ENCODE results near the gene DCTN2.
"Not testable (repeated sequence)": the region's sequence is repeated elsewhere in the genome, so short reads cannot be mapped to it uniquely, and the experiment has no call there.

DCTN2 gene

GRCh38 chr12:57514246-57514645, 32.7 kb downstream of the DCTN2 start:
- not testable (repeated sequence) for DNase-seq

- DNase-seq = not testable (repeated sequence)
Measured at GRCh38 chr12:57513677-57514076, 33.3 kb downstream of the DCTN2 start.

GRCh38 chr12:57513266-57513665, 33.7 kb downstream of the DCTN2 start:
- no peak for DNase-seq

GRCh38 chr12:57512665-57513064, 34.3 kb downstream of the DCTN2 start:
- DNase-seq = no peak

- DNase-seq = no peak
Measured at GRCh38 chr12:57511588-57512325, 35.2 kb downstream of the DCTN2 start.

- no peak for DNase-seq
Measured at GRCh38 chr12:57511161-57511560, 35.8 kb downstream of the DCTN2 start.

- not testable (repeated sequence) for DNase-seq
Measured at GRCh38 chr12:57507796-57508195, 39.2 kb downstream of the DCTN2 start.

- DNase-seq = not testable (repeated sequence)
Measured at GRCh38 chr12:57506541-57506940, 40.5 kb downstream of the DCTN2 start.

- not testable (repeated sequence) for DNase-seq
Measured at GRCh38 chr12:57502311-57502969, 44.6 kb downstream of the DCTN2 start.

GRCh38 chr12:57500213-57500612, 46.8 kb downstream of the DCTN2 start:
- DNase-seq = no peak

- DNase-seq = no peak
Measured at GRCh38 chr12:57498571-57498970, 48.4 kb downstream of the DCTN2 start.

GRCh38 chr12:57498132-57498502, 48.9 kb downstream of the DCTN2 start:
- DNase-seq = no peak

- DNase-seq = no peak
Measured at GRCh38 chr12:57497223-57498131, 49.5 kb downstream of the DCTN2 start.

GRCh38 chr12:57496822-57497221, 50.2 kb downstream of the DCTN2 start:
- no peak for DNase-seq

GRCh38 chr12:57495051-57495701, 51.8 kb downstream of the DCTN2 start:
- not testable (repeated sequence) for DNase-seq

GRCh38 chr12:57491393-57492280, 55.4 kb downstream of the DCTN2 start:
- peak in 1 of 6 experiments; percentile 16 for DNase-seq

- no peak for DNase-seq
Measured at GRCh38 chr12:57490126-57490525, 56.9 kb downstream of the DCTN2 start.

- no peak for DNase-seq
Measured at GRCh38 chr12:57489157-57489641, 57.8 kb downstream of the DCTN2 start.

- DNase-seq = peak in 1 of 6 experiments; percentile 1
Measured at GRCh38 chr12:57488402-57489156, 58.4 kb downstream of the DCTN2 start.

- peak; percentile 75 to 94 (median 91) for DNase-seq
Measured at GRCh38 chr12:57487597-57488401, 59.2 kb downstream of the DCTN2 start, which contains the start of gene MARS1. Gene MARS1, plus strand, starts transcription at chr12:57488068. Its CDS starts 23 bp downstream, at chr12:57488091.

Measured in stimulated activated naive CD4-positive, alpha-beta T cell (primary cell).